Measurements from ENCODE around the gene SLC27A2. TPM values are rescaled to one million over a fixed set of nuclear protein-coding genes. Genes with fewer than 3 reads are reported as not detected.
"Not testable (repeated sequence)": the region's sequence is repeated elsewhere in the genome, so short reads cannot be mapped to it uniquely, and the experiment has no call there.

SLC27A2 gene
- total RNA-seq = 2.9 TPM
- long read RNA-seq, partial matches to known transcripts = 1 of 4 reads
- long read RNA-seq, other reads (novel, unspliced or antisense) = 2 of 4 reads

DNA sequence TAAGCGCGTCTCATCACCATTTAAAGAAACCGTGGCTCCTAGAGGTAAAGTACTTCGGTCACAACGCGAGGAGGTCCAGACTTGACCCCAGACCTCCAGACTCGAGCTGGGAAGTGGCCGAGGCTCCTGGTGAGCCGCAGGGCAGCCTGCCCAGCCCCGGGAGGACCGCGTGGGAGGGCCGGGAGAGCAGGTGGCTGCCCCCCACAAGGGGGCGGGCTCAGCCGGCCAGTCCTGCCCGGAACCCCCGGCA, at the start of gene SLC27A2:
TSS of gene SLC27A2 (plus strand) at position 228 of the 250 bp plus-strand sequence. CDS start 232 bp downstream, outside the sequence.
- no peaks in the 10 kb centered on the region for H3K36me3 ChIP-seq
- peak; percentile 84 to 86 for ATAC-seq
- no peaks in the 10 kb centered on the region for H3K9me3 ChIP-seq
- intact Hi-C loops (cut with DNase I) = no loop called here
- TF ChIP-seq, protein P1, sequence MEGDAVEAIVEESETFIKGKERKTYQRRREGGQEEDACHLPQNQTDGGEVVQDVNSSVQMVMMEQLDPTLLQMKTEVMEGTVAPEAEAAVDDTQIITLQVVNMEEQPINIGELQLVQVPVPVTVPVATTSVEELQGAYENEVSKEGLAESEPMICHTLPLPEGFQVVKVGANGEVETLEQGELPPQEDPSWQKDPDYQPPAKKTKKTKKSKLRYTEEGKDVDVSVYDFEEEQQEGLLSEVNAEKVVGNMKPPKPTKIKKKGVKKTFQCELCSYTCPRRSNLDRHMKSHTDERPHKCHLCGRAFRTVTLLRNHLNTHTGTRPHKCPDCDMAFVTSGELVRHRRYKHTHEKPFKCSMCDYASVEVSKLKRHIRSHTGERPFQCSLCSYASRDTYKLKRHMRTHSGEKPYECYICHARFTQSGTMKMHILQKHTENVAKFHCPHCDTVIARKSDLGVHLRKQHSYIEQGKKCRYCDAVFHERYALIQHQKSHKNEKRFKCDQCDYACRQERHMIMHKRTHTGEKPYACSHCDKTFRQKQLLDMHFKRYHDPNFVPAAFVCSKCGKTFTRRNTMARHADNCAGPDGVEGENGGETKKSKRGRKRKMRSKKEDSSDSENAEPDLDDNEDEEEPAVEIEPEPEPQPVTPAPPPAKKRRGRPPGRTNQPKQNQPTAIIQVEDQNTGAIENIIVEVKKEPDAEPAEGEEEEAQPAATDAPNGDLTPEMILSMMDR (IDR thresholded peaks at IDR 0.05) = peak; percentile 28
- H3K27ac ChIP-seq = no peak within 1 kb of the TSS
- DNase-seq = no peak
- peaks cover 15% of the 10 kb centered on the region for H3K4me1 ChIP-seq
- H3K4me3 ChIP-seq = peak within 1 kb of the TSS; percentile 70
- peaks cover 37% of the 10 kb centered on the region for H3K27me3 ChIP-seq (ENCODE audit: low read depth)

DNA sequence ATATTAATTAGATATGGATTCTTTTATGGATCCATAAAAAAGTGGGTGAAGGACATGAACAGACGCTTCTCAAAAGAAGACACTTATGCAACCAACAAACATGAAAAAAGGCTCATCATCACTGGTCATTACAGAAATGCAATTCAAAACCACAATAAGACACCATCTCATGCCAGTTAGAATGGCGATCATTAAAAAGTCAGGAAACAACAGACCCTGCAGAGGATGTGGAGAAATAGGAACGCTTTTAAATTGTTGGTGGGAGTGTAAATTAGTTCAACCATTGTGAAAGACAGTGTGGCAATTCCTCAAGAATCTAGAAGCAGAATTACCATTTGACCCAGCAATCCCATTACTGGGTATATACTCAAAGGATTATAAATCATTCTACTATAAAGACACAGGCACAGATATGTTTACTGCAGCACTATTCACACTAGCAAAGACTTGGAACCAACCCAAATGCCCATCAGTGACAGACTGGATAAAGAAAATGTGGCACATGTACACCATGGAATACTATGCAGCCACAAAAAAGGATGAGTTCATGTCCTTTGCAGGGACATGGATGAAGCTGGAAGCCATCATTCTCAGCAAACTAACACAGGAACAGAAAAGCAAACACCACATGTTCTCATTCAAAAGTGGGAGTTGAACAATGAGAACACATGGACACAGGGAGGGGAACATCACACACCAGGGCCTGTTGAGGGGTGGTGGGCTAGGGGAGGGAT, 49.6 kb upstream of the SLC27A2 start:
- peaks cover 15% of the 10 kb centered on the region for H3K4me1 ChIP-seq
- H3K9me3 ChIP-seq; intact Hi-C loops (cut with DNase I); ATAC-seq; H3K36me3 ChIP-seq; DNase-seq; H3K27me3 ChIP-seq (ENCODE audit: low read depth); H3K4me3 ChIP-seq; H3K27ac ChIP-seq: not testable (repeated sequence)

DNA sequence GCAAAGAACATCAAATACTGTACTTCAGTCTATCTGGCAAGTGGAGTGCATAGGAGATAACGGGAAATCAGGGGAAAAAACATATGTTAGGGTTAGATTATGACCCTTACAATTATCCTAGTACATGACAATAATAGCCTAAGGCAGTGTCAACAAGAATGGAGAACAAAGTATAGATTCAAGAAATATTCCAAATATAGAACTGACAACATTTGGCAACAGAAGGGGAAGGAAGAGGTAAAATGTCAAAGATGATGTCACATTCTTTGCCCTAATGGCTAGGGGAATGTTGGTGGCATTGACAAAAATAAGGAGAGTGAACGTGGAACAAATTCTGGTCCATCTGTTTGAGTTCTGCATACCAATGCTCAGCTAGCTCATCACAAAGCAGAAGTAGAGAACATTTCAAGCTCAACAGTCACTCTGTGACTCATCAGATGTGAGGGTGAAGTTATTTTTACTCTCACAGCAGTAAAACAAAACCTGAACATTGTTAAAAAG, 47.4 kb upstream of the SLC27A2 start:
- DNase-seq = no peak
- peaks cover 15% of the 10 kb centered on the region for H3K4me1 ChIP-seq
- H3K27ac ChIP-seq = peak overlapping the region; percentile 37
- intact Hi-C loops (cut with DNase I) = no loop called here
- H3K36me3 ChIP-seq = no peaks in the 10 kb centered on the region
- TF ChIP-seq, protein P1 (IDR thresholded peaks at IDR 0.05) = no peak
- no peaks in the 10 kb centered on the region for H3K9me3 ChIP-seq
- H3K4me3 ChIP-seq = no peak overlapping the region
- no peaks in the 10 kb centered on the region for H3K27me3 ChIP-seq (ENCODE audit: low read depth)
- ATAC-seq = peak; percentile 70 to 86

DNA sequence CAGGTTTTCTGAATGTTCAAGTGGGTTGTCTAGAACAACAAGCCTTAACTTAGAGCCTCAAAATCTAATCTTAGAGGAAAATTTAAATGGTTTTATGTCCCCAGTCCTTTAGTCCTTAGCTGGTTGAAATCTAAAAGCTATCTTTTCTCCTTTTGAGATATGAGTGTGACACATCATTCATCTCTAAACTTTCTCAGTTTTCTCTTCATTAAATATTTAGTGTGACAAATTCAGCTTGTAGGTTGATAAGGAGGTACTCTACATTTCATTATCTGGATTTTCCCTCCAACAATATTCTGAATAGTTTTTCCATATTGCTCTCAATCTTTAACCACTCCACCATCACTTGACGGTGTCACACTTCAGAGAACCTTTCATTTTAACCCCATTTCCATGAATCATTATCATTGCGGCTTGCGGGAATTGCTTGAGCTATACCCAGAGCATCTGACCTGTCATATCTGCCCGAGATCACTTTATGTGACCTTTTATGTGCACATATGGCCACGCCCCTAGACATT, 46.9 kb upstream of the SLC27A2 start:
- Histone ChIP-seq H3K27me3 (ENCODE audit: low read depth) (no peaks in the 10 kb centered on the region), H3K9me3 (no peaks in the 10 kb centered on the region), H3K4me1 (peaks cover 15% of the 10 kb centered on the region), H3K27ac (peak overlapping the region; percentile 37), H3K4me3 (no peak overlapping the region), H3K36me3 (no peaks in the 10 kb centered on the region)
- TF ChIP-seq, protein P1 (IDR thresholded peaks at IDR 0.05) = no peak
- ATAC-seq (no peak), DNase-seq (no peak)
- intact Hi-C loops (cut with DNase I) = no loop called here

DNA sequence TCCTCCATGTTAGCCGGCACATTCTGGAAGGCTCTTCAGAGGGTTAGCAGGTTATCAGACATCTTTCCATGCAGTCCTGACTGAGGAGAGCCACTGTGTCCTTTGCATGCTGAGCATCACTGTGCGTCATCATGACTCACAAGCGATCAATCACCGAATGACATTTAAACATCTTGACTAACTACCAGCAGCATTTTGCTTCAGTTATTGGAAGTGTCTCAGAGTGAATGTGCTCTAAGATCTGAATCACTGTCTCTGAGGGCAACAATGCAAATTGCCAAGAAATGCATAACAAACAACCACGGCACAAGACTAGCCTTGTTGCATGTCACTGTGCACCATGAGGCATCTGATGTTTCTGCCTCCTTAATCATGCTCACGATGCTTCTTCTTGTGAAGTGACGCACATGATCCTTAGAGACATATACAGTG, 44.6 kb upstream of the SLC27A2 start:
- intact Hi-C loops (cut with DNase I) = no loop called here
- no peak for ATAC-seq

More for the DNA sequence above, 44.6 kb upstream of the SLC27A2 start:
- H3K27ac ChIP-seq = no peak overlapping the region
- H3K27me3 ChIP-seq (ENCODE audit: low read depth) = no peaks in the 10 kb centered on the region
- TF ChIP-seq, protein P1 (IDR thresholded peaks at IDR 0.05) = no peak
- no peaks in the 10 kb centered on the region for H3K9me3 ChIP-seq
- H3K4me3 ChIP-seq = no peak overlapping the region
- no peak for DNase-seq
- peaks cover 15% of the 10 kb centered on the region for H3K4me1 ChIP-seq
- H3K36me3 ChIP-seq = no peaks in the 10 kb centered on the region
